Measurements from ENCODE around the gene RTKN. TPM values are rescaled to one million over a fixed set of nuclear protein-coding genes. Genes with fewer than 3 reads are reported as not detected.

The RTKN gene
- total and polyA plus RNA-seq, 9 of the 15 experiments (the other 6 are each of a cell fraction or from before 2014, with no cell fraction given) = 0.14 to 6.9 (median 3.6) TPM

DNA sequence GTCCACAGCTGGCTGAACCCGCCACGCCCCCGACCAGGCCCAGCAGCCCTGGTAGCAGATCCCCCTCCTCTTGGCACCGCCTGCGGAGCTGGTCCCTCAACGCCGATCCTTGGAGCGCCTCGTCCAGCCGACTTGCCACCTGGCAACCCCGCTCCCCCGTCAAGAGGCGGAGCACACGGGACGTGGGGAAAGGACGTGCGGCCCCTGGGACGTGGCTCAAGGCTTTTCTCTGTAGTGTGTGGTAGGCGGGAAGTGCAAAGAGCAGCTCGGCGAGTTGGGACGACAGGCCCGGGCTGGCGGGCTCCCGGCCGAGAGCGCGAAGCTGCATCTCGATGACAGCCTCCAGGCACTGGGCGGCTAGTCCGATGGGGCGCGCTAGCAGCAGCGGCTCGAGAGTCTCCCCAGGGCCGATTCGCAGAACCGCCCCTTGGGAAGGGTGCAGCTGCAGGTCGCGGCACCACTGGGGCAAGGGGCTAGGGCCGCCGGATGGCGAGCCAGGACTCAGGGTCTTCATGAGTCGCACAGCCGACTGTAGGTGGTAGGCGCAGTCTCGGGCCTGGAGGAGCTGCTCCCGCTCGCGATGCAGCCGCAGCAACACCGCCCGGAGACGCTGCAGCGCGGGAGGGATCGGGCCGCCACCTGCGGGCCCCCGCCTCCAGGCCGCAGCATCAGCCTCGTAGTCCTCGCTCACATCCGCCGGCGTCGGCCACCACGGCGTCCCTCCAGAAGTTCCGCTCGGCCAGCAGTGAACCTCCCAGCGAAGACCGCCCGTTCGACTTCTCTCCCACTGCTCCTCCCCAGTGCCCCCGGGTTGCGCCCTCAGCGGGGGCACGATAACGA lies 40.4 kb upstream of the RTKN start (continued):
- TF ChIP-seq, protein P1, sequence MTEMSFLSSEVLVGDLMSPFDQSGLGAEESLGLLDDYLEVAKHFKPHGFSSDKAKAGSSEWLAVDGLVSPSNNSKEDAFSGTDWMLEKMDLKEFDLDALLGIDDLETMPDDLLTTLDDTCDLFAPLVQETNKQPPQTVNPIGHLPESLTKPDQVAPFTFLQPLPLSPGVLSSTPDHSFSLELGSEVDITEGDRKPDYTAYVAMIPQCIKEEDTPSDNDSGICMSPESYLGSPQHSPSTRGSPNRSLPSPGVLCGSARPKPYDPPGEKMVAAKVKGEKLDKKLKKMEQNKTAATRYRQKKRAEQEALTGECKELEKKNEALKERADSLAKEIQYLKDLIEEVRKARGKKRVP (CRISPR knock-in tag; IDR thresholded peaks at IDR 0.05) = no peak
- TF ChIP-seq, protein P2, sequence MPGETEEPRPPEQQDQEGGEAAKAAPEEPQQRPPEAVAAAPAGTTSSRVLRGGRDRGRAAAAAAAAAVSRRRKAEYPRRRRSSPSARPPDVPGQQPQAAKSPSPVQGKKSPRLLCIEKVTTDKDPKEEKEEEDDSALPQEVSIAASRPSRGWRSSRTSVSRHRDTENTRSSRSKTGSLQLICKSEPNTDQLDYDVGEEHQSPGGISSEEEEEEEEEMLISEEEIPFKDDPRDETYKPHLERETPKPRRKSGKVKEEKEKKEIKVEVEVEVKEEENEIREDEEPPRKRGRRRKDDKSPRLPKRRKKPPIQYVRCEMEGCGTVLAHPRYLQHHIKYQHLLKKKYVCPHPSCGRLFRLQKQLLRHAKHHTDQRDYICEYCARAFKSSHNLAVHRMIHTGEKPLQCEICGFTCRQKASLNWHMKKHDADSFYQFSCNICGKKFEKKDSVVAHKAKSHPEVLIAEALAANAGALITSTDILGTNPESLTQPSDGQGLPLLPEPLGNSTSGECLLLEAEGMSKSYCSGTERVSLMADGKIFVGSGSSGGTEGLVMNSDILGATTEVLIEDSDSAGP (CRISPR knock-in tag; IDR thresholded peaks at IDR 0.05) = no peak
- no peak for TF ChIP-seq CHCHD3 (CRISPR knock-in tag; IDR thresholded peaks at IDR 0.05)
- TF ChIP-seq, protein P3, sequence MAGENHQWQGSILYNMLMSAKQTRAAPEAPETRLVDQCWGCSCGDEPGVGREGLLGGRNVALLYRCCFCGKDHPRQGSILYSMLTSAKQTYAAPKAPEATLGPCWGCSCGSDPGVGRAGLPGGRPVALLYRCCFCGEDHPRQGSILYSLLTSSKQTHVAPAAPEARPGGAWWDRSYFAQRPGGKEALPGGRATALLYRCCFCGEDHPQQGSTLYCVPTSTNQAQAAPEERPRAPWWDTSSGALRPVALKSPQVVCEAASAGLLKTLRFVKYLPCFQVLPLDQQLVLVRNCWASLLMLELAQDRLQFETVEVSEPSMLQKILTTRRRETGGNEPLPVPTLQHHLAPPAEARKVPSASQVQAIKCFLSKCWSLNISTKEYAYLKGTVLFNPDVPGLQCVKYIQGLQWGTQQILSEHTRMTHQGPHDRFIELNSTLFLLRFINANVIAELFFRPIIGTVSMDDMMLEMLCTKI (IDR thresholded peaks at IDR 0.05; ENCODE audit: partially characterized antibody) = no peak
- TF ChIP-seq, protein P4, sequence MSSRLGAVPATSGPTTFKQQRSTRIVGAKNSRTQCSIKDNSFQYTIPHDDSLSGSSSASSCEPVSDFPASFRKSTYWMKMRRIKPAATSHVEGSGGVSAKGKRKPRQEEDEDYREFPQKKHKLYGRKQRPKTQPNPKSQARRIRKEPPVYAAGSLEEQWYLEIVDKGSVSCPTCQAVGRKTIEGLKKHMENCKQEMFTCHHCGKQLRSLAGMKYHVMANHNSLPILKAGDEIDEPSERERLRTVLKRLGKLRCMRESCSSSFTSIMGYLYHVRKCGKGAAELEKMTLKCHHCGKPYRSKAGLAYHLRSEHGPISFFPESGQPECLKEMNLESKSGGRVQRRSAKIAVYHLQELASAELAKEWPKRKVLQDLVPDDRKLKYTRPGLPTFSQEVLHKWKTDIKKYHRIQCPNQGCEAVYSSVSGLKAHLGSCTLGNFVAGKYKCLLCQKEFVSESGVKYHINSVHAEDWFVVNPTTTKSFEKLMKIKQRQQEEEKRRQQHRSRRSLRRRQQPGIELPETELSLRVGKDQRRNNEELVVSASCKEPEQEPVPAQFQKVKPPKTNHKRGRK (tag; IDR thresholded peaks at IDR 0.05) = no peak
- TF ChIP-seq ESRRA (IDR thresholded peaks at IDR 0.05; ENCODE audit: borderline replicate concordance, low read depth) = no peak
- no peak for TF ChIP-seq MTF1 (CRISPR knock-in tag; IDR thresholded peaks at IDR 0.05; ENCODE audit: borderline replicate concordance)
- TF ChIP-seq FOXK1 (CRISPR knock-in tag; IDR thresholded peaks at IDR 0.05; ENCODE audit: borderline replicate concordance) = no peak
- no peak for TF ChIP-seq EGR1 (conservative IDR thresholded peaks at IDR 0.05)
- TF ChIP-seq ZZZ3 (IDR thresholded peaks at IDR 0.05) = no peak
- TF ChIP-seq ZNF232 (CRISPR knock-in tag; IDR thresholded peaks at IDR 0.05) = no peak
- TF ChIP-seq ATF1 (CRISPR knock-in tag; IDR thresholded peaks at IDR 0.05) = no peak
- no peak for TF ChIP-seq ATF1 (tag; IDR thresholded peaks at IDR 0.05)
- TF ChIP-seq SREBF2 (CRISPR knock-in tag; IDR thresholded peaks at IDR 0.05) = no peak
- TF ChIP-seq POLR2H (tag; IDR thresholded peaks at IDR 0.05; ENCODE audit: low read depth) = no peak
- TF ChIP-seq BRD4 (IDR thresholded peaks at IDR 0.05) = no peak
- TF ChIP-seq RBM39 (optimal IDR thresholded peaks at IDR 0.05; ENCODE audit: low read depth, low read length) = no peak
- TF ChIP-seq, protein P5, sequence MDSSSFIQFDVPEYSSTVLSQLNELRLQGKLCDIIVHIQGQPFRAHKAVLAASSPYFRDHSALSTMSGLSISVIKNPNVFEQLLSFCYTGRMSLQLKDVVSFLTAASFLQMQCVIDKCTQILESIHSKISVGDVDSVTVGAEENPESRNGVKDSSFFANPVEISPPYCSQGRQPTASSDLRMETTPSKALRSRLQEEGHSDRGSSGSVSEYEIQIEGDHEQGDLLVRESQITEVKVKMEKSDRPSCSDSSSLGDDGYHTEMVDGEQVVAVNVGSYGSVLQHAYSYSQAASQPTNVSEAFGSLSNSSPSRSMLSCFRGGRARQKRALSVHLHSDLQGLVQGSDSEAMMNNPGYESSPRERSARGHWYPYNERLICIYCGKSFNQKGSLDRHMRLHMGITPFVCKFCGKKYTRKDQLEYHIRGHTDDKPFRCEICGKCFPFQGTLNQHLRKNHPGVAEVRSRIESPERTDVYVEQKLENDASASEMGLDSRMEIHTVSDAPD (CRISPR knock-in tag; IDR thresholded peaks at IDR 0.05) = no peak
- no peak for TF ChIP-seq GATAD2B (IDR thresholded peaks at IDR 0.05; ENCODE audit: borderline replicate concordance)
- TF ChIP-seq TAF7 (tag; IDR thresholded peaks at IDR 0.05) = no peak
- no peak for TF ChIP-seq NCOA6 (IDR thresholded peaks at IDR 0.05)
- TF ChIP-seq MXI1 (IDR thresholded peaks at IDR 0.05; ENCODE audit: low read depth, low read length) = no peak
- TF ChIP-seq SAFB (IDR thresholded peaks at IDR 0.05; ENCODE audit: borderline replicate concordance, low read depth, low read length) = no peak

All from K562 (cell line).